ENCODE results near the gene ARHGAP8. TPM values are rescaled to one million over a fixed set of nuclear protein-coding genes. Genes with fewer than 3 reads are reported as not detected.

Gene ARHGAP8
- total RNA-seq, 2 donors from 2014 or later = 12.2 to 15.2 TPM

- DNase-seq (no peak), ATAC-seq (no peak)
- H3K9me3 ChIP-seq = no peaks in the 10 kb centered on the region
- intact Hi-C loops (cut with DNase I) = no loop called here
- WGBS, 2 donors = 68 to 75% methylated on average over 5 of the region's 5 CpGs
- TF ChIP-seq CTCF (IDR thresholded peaks at IDR 0.05) = no peak
- no peak for TF ChIP-seq POLR2A (IDR thresholded peaks at IDR 0.05)
- H3K36me3 ChIP-seq (replicated peaks in 1 of 2; ENCODE audit: insufficient read depth in 1 of 2, low read depth in 2 of 2) = no peaks in the 10 kb centered on the region
- no peak overlapping the region for H3K27ac ChIP-seq
- peaks cover 25% of the 10 kb centered on the region for H3K4me1 ChIP-seq
- no peak overlapping the region for H3K4me3 ChIP-seq
- H3K27me3 ChIP-seq = no peaks in the 10 kb centered on the region
Observed at GRCh38 chr22:44760476-44760875, 8.1 kb downstream of the ARHGAP8 start.

- H3K4me1 ChIP-seq = peaks cover 25% of the 10 kb centered on the region
- intact Hi-C loops (cut with DNase I) = no loop called here
Observed at GRCh38 chr22:44761025-44761424, 8.7 kb downstream of the ARHGAP8 start.

GRCh38 chr22:44764373-44764772 lies 12.0 kb downstream of the ARHGAP8 start:
- Histone ChIP-seq H3K4me3 (no peak overlapping the region), H3K36me3 (replicated peaks in 1 of 2; ENCODE audit: insufficient read depth in 1 of 2, low read depth in 2 of 2) (no peaks in the 10 kb centered on the region), H3K9me3 (no peaks in the 10 kb centered on the region), H3K4me1 (peaks cover 25% of the 10 kb centered on the region), H3K27me3 (no peaks in the 10 kb centered on the region), H3K27ac (no peak overlapping the region)
- intact Hi-C loops (cut with DNase I) = no loop called here
- ATAC-seq = no peak
- DNase-seq = no peak
- TF ChIP-seq CTCF (IDR thresholded peaks at IDR 0.05) (no peak), POLR2A (IDR thresholded peaks at IDR 0.05) (no peak)
- 92 to 93% methylated on average over 16 to 17 of the region's 17 CpGs for WGBS, 2 donors

More at GRCh38 chr22:44761025-44761424, 8.7 kb downstream of the ARHGAP8 start:
- TF ChIP-seq CTCF (IDR thresholded peaks at IDR 0.05) (no peak), POLR2A (IDR thresholded peaks at IDR 0.05) (no peak)
- H3K36me3 ChIP-seq (replicated peaks in 1 of 2; ENCODE audit: insufficient read depth in 1 of 2, low read depth in 2 of 2) = no peaks in the 10 kb centered on the region
- H3K27ac ChIP-seq = no peak overlapping the region
- DNase-seq (no peak), ATAC-seq (no peak)
- H3K27me3 ChIP-seq = no peaks in the 10 kb centered on the region
- H3K9me3 ChIP-seq = no peaks in the 10 kb centered on the region
- WGBS, 2 donors = 87 to 97% methylated on average over 8 to 10 of the region's 10 CpGs
- H3K4me3 ChIP-seq = no peak overlapping the region

GRCh38 chr22:44764974-44765373 lies 12.6 kb downstream of the ARHGAP8 start:
- Histone ChIP-seq H3K36me3 (replicated peaks in 1 of 2; ENCODE audit: insufficient read depth in 1 of 2, low read depth in 2 of 2) (no peaks in the 10 kb centered on the region), H3K27me3 (no peaks in the 10 kb centered on the region), H3K4me1 (peaks cover 25% of the 10 kb centered on the region), H3K27ac (peak overlapping the region in 1 of 4 donors; percentile 25), H3K9me3 (no peaks in the 10 kb centered on the region), H3K4me3 (no peak overlapping the region)
- no peak for ATAC-seq
- 60 to 77% methylated on average over 4 of the region's 4 CpGs for WGBS, 2 donors
- TF ChIP-seq POLR2A (IDR thresholded peaks at IDR 0.05) (no peak), CTCF (IDR thresholded peaks at IDR 0.05) (no peak)
- intact Hi-C loops (cut with DNase I) = no loop called here
- DNase-seq = no peak

- no peak for TF ChIP-seq CTCF (IDR thresholded peaks at IDR 0.05)
- TF ChIP-seq POLR2A (IDR thresholded peaks at IDR 0.05) = no peak
- no peak for ATAC-seq
- Histone ChIP-seq H3K4me1 (peaks cover 25% of the 10 kb centered on the region), H3K27me3 (no peaks in the 10 kb centered on the region), H3K27ac (peak overlapping the region in 2 of 4 donors; percentile 5 to 39), H3K4me3 (no peak overlapping the region), H3K9me3 (no peaks in the 10 kb centered on the region), H3K36me3 (replicated peaks in 1 of 2; ENCODE audit: insufficient read depth in 1 of 2, low read depth in 2 of 2) (no peaks in the 10 kb centered on the region)
- 38 to 52% methylated on average over 18 to 19 of the region's 23 CpGs for WGBS, 2 donors
- DNase-seq = peak; percentile 26 to 65 (median 45)
- intact Hi-C loops (cut with DNase I) = no loop called here
Observed at GRCh38 chr22:44765571-44766285, 13.4 kb downstream of the ARHGAP8 start.

All from body of pancreas (tissue), 4 donors.